ENCODE results near the gene SLC25A21.

- TF ChIP-seq CTCF (IDR thresholded peaks at IDR 0.05; ENCODE audit: insufficient read depth, low read length, poor library complexity, severe bottlenecking) (no peak), EZH2phosphoT487 (conservative IDR thresholded peaks at IDR 0.05; ENCODE audit: low read length) (no peak)
Observed at GRCh38 chr14:36726128-36726527, 446.3 kb downstream of the SLC25A21 start.

Measured in SU-DHL-6 (cell line).